Activated T-helper 9 cell treated with anti-CD3 and anti-CD28 coated beads, Interleukin-2, amount 50 U/mL, for 16 hours (primary cell): ENCODE results near the gene SLFN14.
"Not testable (repeated sequence)": the region's sequence is repeated elsewhere in the genome, so short reads cannot be mapped to it uniquely, and the experiment has no call there.

Source experiments
- DNase-seq: peaks from one replicate; pipeline ENCODE4 v3.0.0-alpha.2; 2020; ENCODE audit warnings: low read depth

The SLFN14 gene

DNA sequence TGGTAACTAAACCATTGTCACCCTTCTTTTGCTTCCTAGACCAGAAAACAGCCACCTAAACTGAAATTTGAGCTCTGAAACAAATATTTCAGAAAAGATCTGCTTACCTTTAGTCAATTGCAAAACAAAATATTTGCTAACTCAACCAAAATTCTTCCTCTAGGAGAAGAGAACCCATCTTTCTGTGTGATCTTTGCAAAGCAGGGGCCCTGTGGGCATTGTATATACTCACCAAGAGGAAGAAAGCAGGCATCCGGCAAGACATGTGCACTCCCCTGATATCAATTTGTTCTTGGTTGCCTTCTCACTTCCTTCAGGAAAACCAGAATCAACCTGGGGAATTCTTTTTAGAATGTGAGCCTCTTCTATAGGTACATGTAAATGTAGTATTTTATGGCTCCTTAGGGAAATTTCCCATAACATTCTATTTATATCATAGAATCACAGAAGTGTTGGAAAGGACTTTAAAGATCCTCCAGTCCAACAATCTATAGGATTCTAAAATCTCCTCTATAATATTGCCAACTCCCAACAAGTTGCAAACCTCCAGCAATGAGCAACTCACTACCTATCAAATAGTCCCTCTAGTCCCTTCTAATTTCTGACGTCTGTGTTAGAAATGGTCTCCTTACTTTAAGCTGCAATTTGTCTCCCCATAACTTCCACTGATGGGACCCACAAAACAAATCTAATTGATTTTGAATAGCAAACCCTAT, 966 bp downstream of the SLFN14 start:
- no peak for DNase-seq

DNA sequence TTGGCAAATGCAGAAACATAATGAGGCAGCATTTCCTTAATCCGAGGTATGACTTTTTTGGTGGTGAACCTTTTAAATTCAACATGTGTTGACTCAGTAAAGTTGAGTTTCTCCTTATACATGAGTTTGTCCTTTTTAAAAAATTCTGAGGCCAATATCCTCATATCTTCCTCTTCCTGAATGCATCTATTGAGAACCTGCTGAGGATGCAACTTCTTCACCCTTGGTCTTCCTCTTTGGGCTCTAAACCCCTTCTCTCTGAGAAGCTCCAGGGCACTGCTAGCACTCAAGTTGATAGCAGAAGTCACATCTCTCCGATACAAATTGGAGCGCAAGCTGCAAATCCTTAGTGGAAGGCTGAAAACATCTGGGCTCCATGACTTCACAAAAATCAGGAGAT, 3.3 kb downstream of the SLFN14 start:
- no peak for DNase-seq

DNA sequence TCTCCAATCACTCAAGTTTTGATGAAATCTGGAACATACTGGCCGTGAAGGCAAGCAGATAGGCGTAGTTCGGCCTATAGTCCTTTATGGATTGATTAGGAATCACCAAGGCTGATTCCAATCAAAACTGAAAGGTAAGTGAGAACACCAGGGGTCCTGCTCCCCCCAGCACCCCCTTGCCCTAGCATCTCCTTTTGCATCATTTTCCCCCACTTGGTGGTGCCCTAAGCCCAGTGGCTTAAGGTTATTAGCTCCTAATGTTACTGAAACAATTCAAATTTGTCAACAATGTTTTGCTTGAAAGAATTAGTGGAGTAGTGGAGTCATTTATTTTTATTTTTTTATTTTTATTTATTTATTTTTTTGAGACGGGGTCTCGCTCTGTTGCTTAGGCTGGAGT, 4.9 kb downstream of the SLFN14 start:
- DNase-seq, result no peak

DNA sequence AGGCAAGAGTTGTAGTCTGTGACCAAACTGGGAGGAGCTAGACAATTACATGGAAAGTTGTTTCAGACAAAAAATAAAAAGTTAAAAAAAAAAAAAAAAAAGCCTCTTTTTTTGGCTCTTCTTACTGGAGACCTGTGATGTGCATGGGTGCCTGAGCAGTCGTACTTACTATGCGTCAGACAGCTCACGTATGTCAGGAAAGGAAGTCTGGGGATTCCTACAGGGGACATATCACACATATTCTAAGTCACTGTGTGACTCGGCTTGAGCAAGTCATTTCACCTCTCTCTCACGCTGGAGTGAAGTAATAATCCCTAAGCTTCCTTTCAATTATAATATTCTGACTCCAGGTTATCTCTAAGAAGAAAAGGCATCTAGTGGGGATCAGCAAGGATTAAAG, 6.0 kb downstream of the SLFN14 start:
- no peak for DNase-seq

DNA sequence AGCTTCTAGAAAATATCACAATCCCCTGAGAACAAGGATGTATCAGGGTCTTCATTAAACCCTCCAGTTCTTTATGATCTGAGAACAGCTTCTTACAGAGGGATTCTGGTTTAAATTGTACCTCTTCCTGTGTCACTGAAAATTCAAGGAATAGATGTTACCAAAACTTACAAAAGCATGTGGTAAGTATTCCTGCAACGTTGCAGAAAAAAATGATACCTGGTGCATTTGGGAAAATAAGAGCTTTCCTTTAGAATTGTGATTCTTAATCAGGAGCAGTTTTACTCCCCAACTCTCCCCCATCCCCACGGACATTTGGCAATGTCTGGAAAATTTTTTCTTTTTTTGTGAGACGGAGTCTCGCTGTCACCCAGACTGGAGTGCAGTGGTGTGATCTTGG, 7.3 kb downstream of the SLFN14 start:
- no peak for DNase-seq

DNA sequence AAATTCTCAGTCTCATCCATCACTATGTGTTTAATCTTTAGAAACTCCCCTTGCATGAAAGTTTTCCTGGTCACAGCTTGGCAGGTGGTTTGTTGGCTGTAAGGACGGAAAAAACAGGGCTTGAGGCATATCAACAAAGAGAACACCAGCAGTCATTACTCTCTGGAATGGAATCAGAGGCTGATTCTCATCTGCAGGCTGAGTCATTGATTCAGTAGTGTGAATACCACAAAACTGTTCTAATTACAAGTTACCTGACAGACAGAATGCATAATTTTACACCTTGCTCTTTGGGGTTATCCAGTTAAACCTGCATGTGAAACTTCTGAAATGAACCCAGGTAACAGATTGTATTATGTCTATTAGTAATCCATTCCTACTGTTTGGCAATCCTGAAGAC, 11.6 kb downstream of the SLFN14 start:
- DNase-seq, result no peak

DNA sequence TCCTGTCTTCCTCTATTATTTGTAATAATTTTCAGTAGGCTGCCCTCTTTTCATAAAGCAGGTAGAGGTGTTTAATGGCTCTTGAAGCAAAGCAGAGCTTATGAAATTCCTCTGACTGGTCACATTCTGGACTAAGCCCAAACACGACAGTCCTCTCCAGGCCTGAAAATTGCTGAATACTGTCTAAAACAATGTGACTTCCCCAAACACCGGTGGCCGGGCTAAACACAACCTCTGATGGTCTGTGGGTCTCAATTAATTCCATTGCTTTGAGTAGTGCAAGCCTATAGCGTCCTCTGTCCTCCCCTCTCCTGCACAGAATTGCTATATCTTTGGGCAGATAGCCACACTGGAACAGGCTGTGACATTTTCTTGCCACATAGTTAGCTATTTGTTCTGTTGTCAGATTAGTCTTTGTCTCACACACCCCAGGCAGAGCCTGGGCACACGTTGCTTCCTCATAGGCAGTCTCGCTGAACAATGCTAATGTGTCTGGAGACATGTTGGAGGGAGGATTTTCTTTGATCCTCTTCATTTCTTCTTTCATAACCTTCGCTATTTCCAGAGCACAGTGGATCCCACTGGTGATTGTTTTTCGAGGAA, 12.3 kb downstream of the SLFN14 start:
- no peak for DNase-seq

DNA sequence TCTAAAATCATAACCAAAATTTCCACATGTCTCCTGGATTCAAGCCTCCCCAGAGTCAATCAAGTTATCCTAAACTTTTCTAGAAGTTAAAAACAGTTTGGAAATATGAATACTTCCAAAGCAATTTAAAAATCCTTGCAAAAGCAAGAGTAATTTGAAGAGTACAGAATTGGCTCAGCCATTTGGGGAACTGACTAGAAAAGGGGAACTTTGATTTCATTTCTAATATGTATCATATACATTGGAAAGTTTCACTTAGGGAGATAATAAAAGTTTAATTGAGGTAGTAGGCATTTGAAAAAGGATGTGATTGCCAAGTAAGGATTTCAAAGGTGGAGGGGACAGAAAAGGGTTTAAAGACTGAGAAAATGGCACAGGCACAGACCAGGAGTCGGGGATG, 14.1 kb downstream of the SLFN14 start:
- no peak for DNase-seq

DNA sequence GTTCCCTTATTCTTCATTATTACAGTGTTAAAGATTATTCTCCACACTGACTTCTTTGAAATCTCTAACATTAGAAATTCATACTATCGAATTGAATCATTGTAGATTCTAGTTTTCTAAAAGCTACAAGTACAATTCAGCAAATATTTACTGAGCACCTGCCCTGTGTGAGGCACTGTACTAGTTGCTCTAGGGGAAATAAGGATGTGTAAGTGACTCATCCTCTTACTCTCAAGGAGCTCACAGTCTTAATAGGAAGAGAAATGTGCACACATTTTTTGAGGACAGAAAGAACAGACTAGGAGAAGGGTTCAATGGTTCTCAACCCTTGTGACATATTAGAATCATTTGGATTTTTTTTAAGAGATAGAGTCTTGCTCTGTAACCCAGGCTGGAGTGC, 15.5 kb downstream of the SLFN14 start:
- no peak for DNase-seq

DNA sequence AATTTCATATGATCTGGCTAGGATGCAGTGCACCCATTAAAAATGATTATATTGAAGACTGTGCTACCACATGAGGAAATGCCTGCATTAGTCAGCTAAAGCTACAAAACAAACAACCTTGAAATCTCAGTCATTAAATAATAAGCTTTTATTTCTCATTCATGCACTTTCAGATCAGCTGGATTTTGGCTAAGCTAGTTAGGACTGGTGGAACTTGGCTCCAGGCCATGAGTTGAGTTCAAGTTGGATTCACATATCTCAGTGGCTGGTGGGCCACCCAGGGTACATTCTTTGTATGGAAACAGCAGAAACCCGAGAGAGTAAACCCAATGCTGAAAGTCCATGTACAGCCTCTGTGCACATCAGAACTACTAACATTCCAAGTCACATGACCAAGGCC, 16.8 kb downstream of the SLFN14 start:
- DNase-seq, result no peak

DNA sequence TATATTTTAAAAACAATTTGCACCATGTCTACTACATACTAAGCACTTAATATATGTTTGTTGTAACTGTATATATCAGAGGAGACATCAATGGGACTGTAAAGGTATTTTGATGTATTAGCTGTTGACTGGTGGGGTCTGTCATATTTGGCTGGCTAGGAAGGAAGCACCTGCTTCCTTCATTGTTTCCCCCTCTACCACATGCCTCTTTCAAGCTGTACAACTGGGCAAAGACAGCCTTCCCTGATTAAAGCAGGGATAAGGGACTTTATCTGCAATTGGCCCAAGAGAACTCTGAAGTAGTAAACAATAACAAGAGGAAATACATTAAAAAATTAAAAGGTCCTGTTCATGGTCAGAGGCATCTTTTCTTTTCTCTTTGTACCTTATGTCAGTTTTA, 17.6 kb downstream of the SLFN14 start:
- no peak for DNase-seq

DNA sequence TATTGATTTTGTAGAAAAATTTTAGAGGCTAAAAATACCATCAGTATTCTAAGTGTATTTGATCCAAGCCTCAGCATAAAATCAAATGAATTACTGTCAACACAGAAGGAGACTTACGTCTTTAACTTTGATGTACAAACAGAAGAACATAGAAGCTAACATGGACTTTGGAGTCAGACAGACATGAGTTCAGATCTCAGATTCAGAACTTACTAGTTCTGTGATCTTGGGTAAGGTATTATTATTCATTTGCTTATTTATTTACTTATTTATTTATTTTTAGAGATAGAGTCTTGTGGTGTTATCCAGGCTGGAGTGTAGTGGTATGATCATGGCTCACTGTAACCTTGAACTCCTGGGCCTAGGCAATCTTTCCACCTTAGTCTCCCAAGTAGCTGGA, 19.2 kb downstream of the SLFN14 start:
- no peak for DNase-seq

DNA sequence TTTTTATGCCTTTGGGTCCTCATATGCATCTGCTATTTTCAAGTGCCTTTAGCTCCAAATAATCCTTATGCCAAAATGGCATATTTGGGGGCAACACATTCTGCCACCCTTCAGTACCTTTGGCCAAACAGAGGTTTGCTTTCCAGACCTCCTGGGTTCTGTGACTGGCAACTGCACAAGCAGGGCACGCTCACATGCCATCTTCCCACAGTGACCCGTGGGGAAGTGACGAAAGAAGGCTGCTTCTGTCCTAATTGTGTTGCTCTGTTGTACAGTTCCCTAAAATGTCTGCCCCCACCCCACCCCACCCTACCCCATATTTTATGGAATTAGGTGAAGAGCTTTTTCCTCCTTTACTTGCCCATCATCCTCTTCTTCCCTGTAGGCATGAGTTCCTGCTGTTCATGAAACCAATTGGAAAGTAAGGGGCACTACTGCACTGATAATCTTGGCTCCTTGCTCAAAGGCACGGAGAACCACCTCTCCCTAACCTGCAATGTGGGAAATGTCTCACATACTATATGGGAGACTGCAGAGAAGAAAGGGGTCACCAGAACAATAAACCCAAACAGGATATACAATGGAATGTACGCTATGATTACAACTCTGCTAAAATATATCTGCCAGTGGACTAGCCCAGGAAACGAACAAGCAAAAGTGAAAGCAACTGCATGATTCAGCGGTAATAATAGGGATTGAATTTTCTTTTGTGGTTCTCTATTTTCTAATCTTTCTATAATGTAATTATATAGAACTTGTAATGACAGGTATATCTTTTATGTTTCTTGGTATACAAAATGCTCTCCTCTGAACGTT, 19.8 kb downstream of the SLFN14 start:
- peak; percentile 19 for DNase-seq

DNA sequence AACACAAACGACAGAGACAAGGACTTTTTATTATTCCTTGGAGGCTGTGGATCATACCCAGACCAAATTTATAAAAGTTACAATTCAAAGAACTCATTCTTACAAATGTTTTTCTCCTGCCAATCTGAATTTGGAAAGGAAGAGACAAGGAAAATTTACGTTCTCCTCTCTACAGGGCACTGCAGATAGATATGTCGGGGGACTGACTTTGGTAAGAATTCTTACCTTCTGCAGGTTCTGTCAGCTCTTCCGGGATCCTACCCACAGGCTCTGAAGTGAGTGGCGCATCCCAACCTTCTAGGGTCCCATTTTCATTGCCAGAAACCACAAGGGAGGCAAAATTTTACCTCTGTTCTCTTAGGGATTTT, 21.0 kb downstream of the SLFN14 start:
- no peak for DNase-seq

DNA sequence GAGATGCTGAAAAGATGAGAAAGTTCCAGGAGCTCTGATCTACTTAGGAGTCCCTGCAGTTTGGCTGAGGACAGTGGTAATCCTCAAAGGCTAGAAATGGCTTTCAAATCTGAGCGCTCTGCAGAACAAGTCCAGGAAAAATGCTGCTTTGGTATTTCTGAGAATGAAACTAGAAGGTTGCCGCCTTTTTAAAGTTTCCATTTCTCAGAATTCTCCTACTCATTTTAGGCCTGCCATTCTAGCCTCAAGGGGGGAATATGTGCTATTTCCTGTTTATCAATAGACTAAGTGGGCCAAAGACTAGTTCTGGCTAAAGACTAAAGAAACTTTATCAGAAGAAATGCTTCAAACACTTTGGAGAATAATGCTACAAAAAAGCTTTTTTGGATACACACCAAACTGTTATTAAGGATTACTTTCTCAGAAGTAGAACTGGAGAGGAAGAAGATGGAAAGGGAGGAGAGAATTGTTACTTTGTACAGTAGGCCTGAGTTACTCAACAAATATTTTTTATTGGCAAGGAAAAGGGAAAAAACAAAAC, 22.9 kb downstream of the SLFN14 start, which contains the start of gene SLFN12L:
SLFN12L (minus strand) TSS at position 78 of the 541 bp plus-strand sequence. CDS start 15,314 bp downstream, outside the sequence.
- no peak for DNase-seq

DNA sequence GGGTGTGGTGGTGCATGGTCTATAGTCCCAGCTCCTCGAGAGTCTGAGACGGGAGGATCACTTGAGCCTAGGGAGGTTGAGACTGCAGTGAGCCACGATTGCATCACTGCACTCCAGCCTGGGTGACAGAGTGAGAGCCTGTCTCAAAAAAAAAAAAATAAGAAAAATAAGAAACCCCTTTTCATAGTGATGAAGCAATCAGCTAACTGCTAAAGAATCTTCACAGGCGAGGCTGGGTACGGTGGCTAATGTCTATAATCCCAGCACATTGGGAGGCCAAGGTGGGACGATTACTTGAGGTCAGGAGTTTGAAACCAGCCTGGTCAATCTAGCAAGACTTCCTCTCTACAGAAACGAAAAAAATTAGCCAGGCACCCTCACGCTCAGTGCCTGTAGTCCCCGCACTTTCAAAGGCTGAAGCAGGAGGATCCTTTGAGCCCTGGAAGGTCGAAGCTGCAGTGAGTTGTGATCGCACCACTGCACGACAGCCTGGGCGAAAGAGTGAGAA, 23.9 kb downstream of the SLFN14 start:
- no peak for DNase-seq

DNA sequence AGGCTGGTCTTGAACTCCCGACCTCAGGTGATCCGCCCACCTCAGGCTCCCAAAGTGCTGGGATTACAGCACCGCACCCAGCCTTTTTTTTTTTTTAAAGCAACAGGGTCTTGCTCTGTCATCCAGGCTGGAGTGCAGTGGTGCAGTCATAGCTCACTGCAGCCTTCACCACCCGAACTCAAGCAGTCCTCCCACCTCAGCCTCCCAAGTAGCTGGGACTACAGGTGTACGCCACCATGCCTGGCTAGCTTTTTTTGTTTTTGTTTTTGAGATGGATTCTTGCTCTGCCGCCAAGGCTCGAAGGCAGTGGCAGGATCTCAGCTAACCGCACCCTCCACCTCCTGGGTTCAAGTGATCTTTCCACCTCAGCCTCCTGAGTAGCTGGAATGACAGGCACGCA, 25.2 kb downstream of the SLFN14 start:
- DNase-seq, result not testable (repeated sequence)

DNA sequence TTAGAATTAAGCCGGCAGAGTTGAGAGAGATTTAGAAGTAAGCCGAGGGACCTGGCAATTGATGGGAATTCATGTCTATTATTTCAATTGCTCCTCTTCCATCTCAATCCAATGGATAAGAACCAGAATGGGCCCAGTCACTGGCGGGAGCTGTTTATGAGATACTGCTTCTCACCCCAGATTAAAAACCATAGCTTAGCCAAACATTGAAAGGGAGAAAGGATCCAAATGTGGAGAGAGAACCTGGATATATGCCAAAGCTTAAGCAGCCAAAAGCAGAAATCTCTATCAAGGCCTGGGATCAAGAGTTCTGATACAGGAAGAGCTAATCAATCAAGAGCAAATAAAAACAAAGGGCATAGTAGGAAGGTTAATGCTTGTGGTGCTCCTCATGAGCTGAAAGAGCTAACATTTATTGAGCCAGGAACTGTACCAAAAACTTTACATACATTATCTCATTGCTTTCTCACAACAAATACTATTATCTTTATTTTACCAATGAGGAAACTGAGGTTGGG, 26.0 kb downstream of the SLFN14 start:
- no peak for DNase-seq

DNA sequence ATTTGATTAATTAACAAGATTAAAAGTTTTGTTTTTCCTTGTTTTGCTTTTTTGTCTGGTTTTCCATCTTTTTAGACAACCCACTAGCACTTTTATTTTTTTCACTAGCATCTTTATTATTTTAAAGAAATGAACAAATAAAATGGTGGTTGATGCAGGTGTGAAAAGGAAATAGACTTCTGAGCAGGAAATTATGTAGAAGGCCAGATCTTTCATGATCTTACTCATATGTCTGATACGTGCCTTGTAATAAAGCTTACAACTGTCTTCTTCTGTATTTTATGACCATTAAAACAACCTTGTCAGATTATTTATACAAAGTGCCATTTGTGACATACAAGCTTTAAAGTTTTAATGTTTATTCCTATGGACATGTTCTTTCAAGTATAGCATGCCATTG, 29.5 kb downstream of the SLFN14 start:
- DNase-seq, result no peak

DNA sequence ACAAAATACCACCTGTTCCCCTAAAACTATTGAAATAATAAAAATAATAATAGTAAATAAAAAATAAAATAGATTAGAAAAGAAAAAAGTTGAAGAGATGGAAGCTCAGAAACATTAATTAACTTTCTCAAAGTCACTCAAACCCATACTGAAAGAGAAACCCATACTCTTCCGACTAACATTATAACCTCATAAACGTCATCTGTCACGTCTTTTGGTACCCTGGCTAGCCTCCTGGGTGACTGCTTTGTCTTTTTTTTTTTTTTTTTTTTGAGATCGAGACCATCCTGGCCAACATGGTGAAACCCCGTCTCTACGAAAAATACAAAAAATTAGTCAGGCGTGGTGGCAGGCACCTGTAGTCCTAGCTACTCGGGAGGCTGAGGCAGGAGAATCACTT, 30.8 kb downstream of the SLFN14 start:
- no peak for DNase-seq

DNA sequence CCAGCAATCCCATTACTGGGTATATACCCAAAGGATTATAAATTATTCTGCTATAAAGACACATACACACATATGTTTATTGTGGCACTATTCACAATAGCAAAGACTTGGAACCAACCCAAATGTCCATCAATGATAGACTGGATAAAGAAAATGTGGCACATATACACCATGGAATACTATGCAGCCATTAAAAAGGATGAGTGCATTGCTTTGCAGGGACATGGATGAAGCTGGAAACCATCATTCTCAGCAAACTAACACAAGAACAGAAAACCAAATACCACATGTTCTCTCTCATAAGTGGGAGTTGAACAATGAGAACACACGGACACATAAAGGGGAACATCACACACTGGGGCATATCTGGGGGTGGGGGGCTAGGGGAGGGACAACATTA, 31.3 kb downstream of the SLFN14 start:
- not testable (repeated sequence) for DNase-seq

DNA sequence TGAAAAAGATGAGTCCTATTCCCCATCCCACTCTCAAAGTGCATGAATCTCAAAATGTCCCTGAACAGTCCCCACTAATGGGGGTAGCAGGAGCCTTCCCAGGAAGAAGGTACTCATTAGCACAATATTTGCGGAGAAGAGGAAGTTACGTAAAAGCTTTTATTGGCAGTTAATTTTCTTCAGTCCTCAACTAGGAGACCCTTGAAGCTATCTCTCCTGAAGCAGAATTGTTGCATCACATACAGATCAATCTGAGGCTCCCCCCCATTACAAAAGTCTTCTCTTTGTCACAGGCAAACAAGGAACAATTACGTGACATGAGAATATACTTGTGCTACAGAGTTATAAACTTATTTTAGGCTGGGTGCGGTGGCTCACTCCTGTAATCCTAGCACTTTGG, 37.3 kb downstream of the SLFN14 start:
- DNase-seq, result no peak
